Liver (tissue), 9 donors: ENCODE data around the gene DDX41. TPM values are rescaled to one million over a fixed set of nuclear protein-coding genes. Genes with fewer than 3 reads are reported as not detected.

Experiments
- DNase-seq: peaks from one replicate; pipeline ENCODE4 v3.0.0-alpha.2; 2017; ENCODE audit warnings: low spot score
- H3K27ac ChIP-seq, 2 donors: one replicate each; pipeline ENCODE4 v1.7.0; 2013; ENCODE audit warnings: inconsistent platforms in 2 of 2, low read length in 2 of 2, control low read depth in 1 of 2, low read depth in 1 of 2, mild to moderate bottlenecking in 1 of 2
- H3K27me3 ChIP-seq, 4 donors: one replicate each; pipeline versions ENCODE4 v1.6.1 to v1.7.0; 2013; ENCODE audit warnings: low read length in 3 of 4, inconsistent platforms in 1 of 4, mild to moderate bottlenecking in 1 of 4, moderate library complexity in 1 of 4; ENCODE audit not compliant: control insufficient read depth in 4 of 4, insufficient read depth in 4 of 4
- H3K36me3 ChIP-seq, 4 donors: one replicate each; pipeline versions ENCODE4 v1.6.1 to v1.7.0; 2013; ENCODE audit warnings: low read length in 3 of 4, mild to moderate bottlenecking in 3 of 4, low read depth in 1 of 4, moderate library complexity in 1 of 4; ENCODE audit not compliant: control insufficient read depth in 4 of 4, insufficient read depth in 3 of 4
- H3K4me1 ChIP-seq, 4 donors: one replicate each; pipeline versions ENCODE4 v1.6.1 to v1.7.0; 2013; ENCODE audit warnings: low read length in 3 of 4, mild to moderate bottlenecking in 3 of 4, moderate library complexity in 1 of 4; ENCODE audit not compliant: control insufficient read depth in 4 of 4, insufficient read depth in 4 of 4
- H3K4me3 ChIP-seq, 3 donors: one replicate each; pipeline versions ENCODE4 v1.6.1 to v1.7.0; 2013; ENCODE audit warnings: low read length in 3 of 3, control low read depth in 1 of 3, low read depth in 1 of 3, mild to moderate bottlenecking in 1 of 3
- H3K9ac ChIP-seq, 2 donors: one replicate each; pipeline ENCODE4 v1.7.0; 2013; ENCODE audit warnings: low read length in 2 of 2, mild to moderate bottlenecking in 2 of 2, moderate library complexity in 2 of 2, control low read depth in 1 of 2, low read depth in 1 of 2
- H3K9me3 ChIP-seq, 4 donors: one replicate each; pipeline versions ENCODE4 v1.6.1 to v1.7.0; 2013; ENCODE audit warnings: low read length in 3 of 4; ENCODE audit not compliant: control insufficient read depth in 4 of 4
- ATF3 ChIP-seq: IDR thresholded peaks from 2 replicates; pipeline ENCODE4 v1.6.1; 2016; ENCODE audit warnings: antibody characterized with exemption
- CTCF ChIP-seq: fragments of 150-350 bp; IDR thresholded peaks from 2 replicates; pipeline ENCODE4 v1.5.1; 2017; ENCODE audit warnings: improper control_type of control experiment, low read depth, low read length; ENCODE audit not compliant: missing input control
- EGR1 ChIP-seq, 2 donors: IDR thresholded peaks; 2 replicates each; pipeline ENCODE4 v1.6.1; 2016 to 2018; ENCODE audit warnings: antibody characterized with exemption in 2 of 2, low read depth in 2 of 2
- FOXA1 ChIP-seq: IDR thresholded peaks from 2 replicates; pipeline ENCODE4 v1.6.1; 2016; ENCODE audit warnings: antibody characterized with exemption
- GABPA ChIP-seq, 2 donors: IDR thresholded peaks in 1 of 2; conservative IDR thresholded peaks in 1 of 2; 2 replicates each; pipeline ENCODE4 v1.6.1; 2016; ENCODE audit warnings: antibody characterized with exemption in 2 of 2, mild to moderate bottlenecking in 1 of 2, moderate library complexity in 1 of 2
- HNF4G ChIP-seq: IDR thresholded peaks from 2 replicates; pipeline ENCODE4 v1.6.1; 2016; ENCODE audit warnings: antibody characterized with exemption
- JUND ChIP-seq, 2 donors: IDR thresholded peaks; 2 replicates each; pipeline ENCODE4 v1.6.1; 2016; ENCODE audit warnings: antibody characterized with exemption in 2 of 2
- NR2F2 ChIP-seq: IDR thresholded peaks from 2 replicates; pipeline ENCODE4 v1.6.1; 2016; ENCODE audit warnings: antibody characterized with exemption
- RAD21 ChIP-seq, 2 donors: IDR thresholded peaks; 2 replicates each; pipeline ENCODE4 v1.6.1; 2016; ENCODE audit warnings: antibody characterized with exemption in 2 of 2, mild to moderate bottlenecking in 2 of 2
- REST ChIP-seq: IDR thresholded peaks from 2 replicates; pipeline ENCODE4 v1.6.1; 2016; ENCODE audit warnings: antibody characterized with exemption, mild to moderate bottlenecking
- RXRA ChIP-seq, 2 donors: IDR thresholded peaks; 2 replicates each; pipeline ENCODE4 v1.6.1; 2017 to 2018; ENCODE audit warnings: antibody characterized with exemption in 2 of 2, mild to moderate bottlenecking in 1 of 2
- SP1 ChIP-seq: IDR thresholded peaks from 2 replicates; pipeline ENCODE4 v1.6.1; 2018; ENCODE audit warnings: antibody characterized with exemption, mild to moderate bottlenecking
- TAF1 ChIP-seq: conservative IDR thresholded peaks from 2 replicates; pipeline ENCODE4 v1.6.1; 2016; ENCODE audit warnings: antibody characterized with exemption, mild to moderate bottlenecking
- YY1 ChIP-seq: IDR thresholded peaks from 2 replicates; pipeline ENCODE4 v1.6.1; 2016; ENCODE audit warnings: antibody characterized with exemption, mild to moderate bottlenecking
- ZBTB33 ChIP-seq: IDR thresholded peaks from 2 replicates; pipeline ENCODE4 v1.6.1; 2016; ENCODE audit warnings: antibody characterized with exemption
- WGBS: extraction: QIAGEN DNeasy Blood & Tissue Kit; methylation state at CpG from one replicate; pipeline ENCODE4 v1.1.7; 2013; 5-methylcytosine and 5-hydroxymethylcytosine counted together
- polyA plus RNA-seq, 2 donors: library from polyadenylated mRNA; stranded (reverse) in 1 of 2; unstranded in 1 of 2; fragments of 200-250 nt in 1 of 2; fragments of >200 nt in 1 of 2; fragmentation: Nextera tagmentation in 1 of 2; extraction: Ambion mirVana in 1 of 2; gene quantifications; one replicate each; pipeline versions ENCODE4 v1.2.1 to v1.2.3, GENCODE V29; 2013 to 2015
- total RNA-seq, 2 donors: library from RNA; depleted of rRNA; stranded (reverse); fragments of >200 nt; gene quantifications; one replicate each; pipeline ENCODE4 v1.2.3, GENCODE V29; 2014
- donor health status: healthy.
- donor health status: healthy.
- donor health status: healthy.
- donor health status: healthy.
- donor health status: healthy.

Gene DDX41
- total and polyA plus RNA-seq, 4 donors = 20.4 to 58.5 (median 45.6) TPM

GRCh38 chr5:177504086-177505056 lies 12.4 kb downstream of the DDX41 start:
- DNase-seq = no peak
- H3K4me1 ChIP-seq = peaks cover 0 to 3% (median 2%) of the 10 kb centered on the region in 4 donors
- WGBS = 93% methylated on average over 47 of the region's 47 CpGs
- no peak overlapping the region for H3K27ac ChIP-seq
- TF ChIP-seq EGR1 (IDR thresholded peaks at IDR 0.05; ENCODE audit: low read depth in 2 of 2) (no peak), NR2F2 (no peak), ZBTB33 (no peak), ATF3 (no peak), JUND (IDR thresholded peaks at IDR 0.05) (no peak), RXRA (IDR thresholded peaks at IDR 0.05) (no peak), GABPA (IDR thresholded peaks at IDR 0.05 in 1 of 2, conservative IDR thresholded peaks at IDR 0.05 in 1 of 2) (no peak), YY1 (no peak)
- H3K36me3 ChIP-seq = no peaks in the 10 kb centered on the region
- H3K27me3 ChIP-seq = no peaks in the 10 kb centered on the region
- no peaks in the 10 kb centered on the region for H3K9me3 ChIP-seq
- no peak overlapping the region for H3K4me3 ChIP-seq
- no peak overlapping the region for H3K9ac ChIP-seq

- Histone ChIP-seq H3K4me3 (no peak overlapping the region), H3K27me3 (no peaks in the 10 kb centered on the region), H3K4me1 (peaks cover 0 to 3% (median 2%) of the 10 kb centered on the region in 4 donors), H3K9me3 (no peaks in the 10 kb centered on the region), H3K27ac (no peak overlapping the region), H3K36me3 (no peaks in the 10 kb centered on the region), H3K9ac (no peak overlapping the region)
- WGBS = 84% methylated on average over 24 of the region's 24 CpGs
- DNase-seq = no peak
- TF ChIP-seq GABPA (IDR thresholded peaks at IDR 0.05 in 1 of 2, conservative IDR thresholded peaks at IDR 0.05 in 1 of 2) (no peak), ZBTB33 (no peak), HNF4G (no peak), YY1 (no peak), REST (no peak), CTCF (no peak), SP1 (no peak), RAD21 (IDR thresholded peaks at IDR 0.05) (no peak), FOXA1 (no peak), TAF1 (no peak), NR2F2 (no peak), ATF3 (no peak), RXRA (IDR thresholded peaks at IDR 0.05) (no peak), JUND (IDR thresholded peaks at IDR 0.05) (no peak)
Observed at GRCh38 chr5:177503351-177504085, 13.2 kb downstream of the DDX41 start.
